Esophagus squamous epithelium (tissue), 5 donors: ENCODE results near the gene MAD1L1. TPM values are rescaled to one million over a fixed set of nuclear protein-coding genes. Genes with fewer than 3 reads are reported as not detected.

ENCODE experiments used
- DNase-seq: peaks from one replicate; lab custom pipeline; 2025; lab: John Stamatoyannopoulos, UW
- H3K27ac ChIP-seq, 4 donors: fragments of 200-600 bp; sonication (generic); one replicate each; pipeline ENCODE4 v1.5.1; 2016 to 2019; ENCODE audit warnings: mild to moderate bottlenecking in 1 of 4
- H3K27me3 ChIP-seq, 4 donors: fragments of 200-600 bp; sonication (generic); 1 replicate in 3 of 4; 2 replicates in 1 of 4; pipeline versions ENCODE4 v1.5.1 to v1.6.0; 2017 to 2021; ENCODE audit warnings: antibody characterized with exemption in 1 of 4
- H3K36me3 ChIP-seq, 3 donors: fragments of 200-600 bp; sonication (generic); one replicate each; pipeline ENCODE4 v1.5.1; 2016 to 2019
- H3K4me1 ChIP-seq, 3 donors: fragments of 200-600 bp; sonication (generic); one replicate each; pipeline ENCODE4 v1.5.1; 2017 to 2019
- H3K4me3 ChIP-seq, 4 donors: fragments of 200-600 bp; sonication (generic); 1 replicate in 3 of 4; 2 replicates in 1 of 4; pipeline ENCODE4 v1.5.1; 2016 to 2019; ENCODE audit warnings: mild to moderate bottlenecking in 2 of 4, moderate library complexity in 1 of 4
- H3K9me3 ChIP-seq, 3 donors: fragments of 200-600 bp; sonication (generic); one replicate each; pipeline ENCODE4 v1.5.1; 2016 to 2019
- CTCF ChIP-seq, 6 experiments: fragments of 450-650 bp in 4 of 6; fragments of 200-600 bp in 2 of 6; sonication (generic) in 2 of 6; IDR thresholded peaks; one replicate each; pipeline ENCODE4 v1.5.1; 2016 to 2019; ENCODE audit warnings: antibody characterized with exemption in 6 of 6, mild to moderate bottlenecking in 4 of 6, moderate library complexity in 4 of 6
- POLR2A ChIP-seq, 4 donors: fragments of 450-650 bp; IDR thresholded peaks; one replicate each; pipeline ENCODE4 v1.6.1; 2017; ENCODE audit warnings: antibody characterized with exemption in 4 of 4, mild to moderate bottlenecking in 4 of 4, moderate library complexity in 3 of 4
- WGBS, 2 donors: methylation state at CpG; one replicate each; pipeline ENCODE4 v1.1.5; 2018; 5-methylcytosine and 5-hydroxymethylcytosine counted together
- intact Hi-C: fragments of 100-400 bp; cut with DNase I; formaldehyde crosslinking; loops from one replicate; pipeline ENCODE4 v1.15.0; 2022
- total RNA-seq, 4 donors: library from RNA; depleted of rRNA; stranded (reverse); fragments of >200 nt; gene quantifications; one replicate each; pipeline ENCODE4 v1.1.0, GENCODE V29; 2016
- donor health status: DM: yes; HTN: yes; CAD: no.

Gene MAD1L1
- total RNA-seq, 4 donors from 2014 or later, result 16.6 to 40.4 (median 30.2) TPM

- DNase-seq, result no peak
- Histone ChIP-seq H3K4me3 (no peak overlapping the region), H3K4me1 (peaks cover 0 to 6% (median 0%) of the 10 kb centered on the region in 3 donors), H3K27me3 (no peaks in the 10 kb centered on the region), H3K27ac (no peak overlapping the region), H3K36me3 (peaks cover 0 to 46% (median 0%) of the 10 kb centered on the region in 3 donors), H3K9me3 (no peaks in the 10 kb centered on the region)
- no peak for TF ChIP-seq CTCF (IDR thresholded peaks at IDR 0.05)
- no peak for TF ChIP-seq POLR2A (IDR thresholded peaks at IDR 0.05)
- intact Hi-C loops, result no loop called here
- WGBS, 2 donors, result 100% methylated on average over 1 to 3 of the region's 7 CpGs
These were observed 102.7 kb downstream of the MAD1L1 start for GRCh38 chr7:2130096-2130375.

DNA sequence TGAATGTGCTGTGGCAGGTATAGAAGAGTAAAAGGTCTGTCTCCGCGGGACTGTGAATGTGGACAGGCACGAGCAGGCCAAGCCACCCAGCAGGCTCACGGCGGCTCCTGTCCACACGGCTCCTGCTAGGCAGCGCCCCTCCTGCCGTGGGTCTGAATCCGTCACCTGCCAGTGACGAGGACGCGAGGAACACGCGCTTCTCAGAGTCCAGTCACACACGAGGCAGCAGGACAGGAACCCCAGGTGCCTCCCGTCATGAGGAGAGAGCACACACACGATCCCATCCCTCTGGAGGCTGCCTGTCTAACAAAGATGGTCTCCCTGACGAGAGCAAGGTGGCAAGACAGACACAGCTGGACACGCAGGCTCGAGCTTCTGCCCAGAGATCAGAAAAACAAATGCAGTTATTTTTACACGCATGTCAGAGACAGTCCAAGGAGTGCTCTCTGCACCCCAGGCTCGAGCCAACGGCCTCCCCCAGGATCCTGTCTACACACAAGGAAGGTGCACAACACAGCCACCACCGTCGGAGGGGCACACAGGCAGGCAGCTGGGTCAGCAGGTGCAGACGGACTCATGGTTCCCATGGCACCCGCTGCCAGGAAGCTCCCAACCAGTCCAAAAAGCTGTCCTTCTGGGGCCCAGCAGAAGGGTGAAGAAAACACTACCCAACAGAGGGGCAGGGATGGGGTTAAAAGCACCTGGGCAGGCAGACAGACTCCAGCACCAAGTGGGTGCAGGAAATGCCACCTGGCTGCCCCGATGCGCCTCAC, 103.2 kb downstream of the MAD1L1 start:
- H3K27me3 ChIP-seq, result no peaks in the 10 kb centered on the region
- H3K9me3 ChIP-seq, result no peaks in the 10 kb centered on the region
- peaks cover 0 to 51% (median 0%) of the 10 kb centered on the region in 3 donors for H3K36me3 ChIP-seq
- WGBS, 2 donors, result 77 to 89% methylated on average over 15 of the region's 29 CpGs
- H3K4me1 ChIP-seq, result peaks cover 0 to under 1% (median 0%) of the 10 kb centered on the region in 3 donors
- intact Hi-C loops, result no loop called here
- H3K27ac ChIP-seq, result no peak overlapping the region
- DNase-seq, result no peak
- no peak for TF ChIP-seq CTCF (IDR thresholded peaks at IDR 0.05)
- TF ChIP-seq POLR2A (IDR thresholded peaks at IDR 0.05), result no peak
- no peak overlapping the region for H3K4me3 ChIP-seq

DNA sequence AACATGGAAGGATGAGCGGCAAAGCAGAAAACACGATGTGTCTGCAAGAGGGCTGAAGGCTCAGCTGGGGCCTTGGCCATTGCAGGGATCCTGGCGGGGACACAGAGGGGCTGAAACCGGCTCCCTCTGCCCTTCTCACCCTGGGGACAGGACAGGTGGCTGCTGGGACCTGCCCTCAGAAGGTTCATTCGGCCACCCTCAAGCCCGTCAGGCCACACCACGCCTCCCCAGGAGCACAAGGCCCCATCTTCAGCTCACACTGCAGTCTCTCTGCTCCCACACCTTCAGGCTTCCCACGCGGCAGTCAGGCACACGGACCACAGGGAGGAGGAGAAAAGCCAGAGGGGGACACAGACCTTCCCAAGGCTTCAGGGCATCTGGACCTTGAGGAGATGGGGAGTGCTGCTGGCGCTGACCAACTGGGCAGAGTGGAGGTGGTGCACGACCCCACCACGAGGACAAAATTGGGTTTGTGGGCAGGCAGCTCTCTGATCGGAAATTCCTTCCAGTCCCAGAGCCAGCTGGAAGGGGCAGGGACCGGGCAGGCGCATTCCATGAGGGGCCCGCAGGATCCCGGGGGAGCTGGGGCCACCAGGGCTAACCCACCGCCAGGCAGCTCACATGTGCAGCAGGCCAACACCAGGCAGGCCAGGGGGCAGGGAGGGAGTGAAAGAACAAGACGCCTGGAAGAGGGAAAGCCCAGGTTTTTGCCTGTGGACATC, 104.0 kb downstream of the MAD1L1 start:
- TF ChIP-seq CTCF (IDR thresholded peaks at IDR 0.05) (no peak), POLR2A (IDR thresholded peaks at IDR 0.05) (no peak)
- Histone ChIP-seq H3K4me1 (no peaks in the 10 kb centered on the region), H3K27ac (no peak overlapping the region), H3K36me3 (peaks cover 0 to 52% (median 0%) of the 10 kb centered on the region in 3 donors), H3K4me3 (no peak overlapping the region), H3K9me3 (no peaks in the 10 kb centered on the region), H3K27me3 (no peaks in the 10 kb centered on the region)
- intact Hi-C loops, result no loop called here
- WGBS, 2 donors, result 74 to 85% methylated on average over 3 to 5 of the region's 20 CpGs
- no peak for DNase-seq

GRCh38 chr7:2126621-2127020, 106.1 kb downstream of the MAD1L1 start:
- intact Hi-C loops, result no loop called here
- no peak for DNase-seq
- Histone ChIP-seq H3K27me3 (no peaks in the 10 kb centered on the region), H3K4me3 (no peak overlapping the region), H3K9me3 (no peaks in the 10 kb centered on the region), H3K36me3 (peaks cover 0 to 49% (median 0%) of the 10 kb centered on the region in 3 donors), H3K4me1 (peaks cover 0 to under 1% (median 0%) of the 10 kb centered on the region in 3 donors), H3K27ac (no peak overlapping the region)
- TF ChIP-seq CTCF (IDR thresholded peaks at IDR 0.05) (no peak), POLR2A (IDR thresholded peaks at IDR 0.05) (no peak)
- WGBS, 2 donors, result 90 to 96% methylated on average over 2 to 5 of the region's 9 CpGs

DNA sequence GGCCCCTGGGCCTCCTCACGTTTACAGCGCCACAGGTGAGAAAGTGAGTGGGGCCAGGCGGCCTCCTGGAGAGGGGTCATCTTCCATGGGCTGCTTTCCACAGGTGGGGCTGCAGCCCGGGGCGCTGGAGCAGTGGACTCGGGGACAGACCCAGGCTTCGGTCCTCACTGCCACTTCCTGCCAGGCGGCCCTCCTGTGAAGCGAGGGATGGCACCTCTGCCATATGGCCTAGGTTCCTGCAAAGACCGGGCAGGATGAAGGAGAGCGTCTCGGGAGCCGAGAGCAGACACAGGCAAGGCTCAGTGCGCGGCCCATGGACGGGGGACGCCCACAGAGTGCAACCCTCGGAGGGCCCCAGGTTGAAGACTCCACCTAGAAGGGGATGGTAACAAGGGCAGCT, 106.8 kb downstream of the MAD1L1 start:
- H3K4me3 ChIP-seq, result no peak overlapping the region
- peaks cover 0 to 56% (median 0%) of the 10 kb centered on the region in 3 donors for H3K36me3 ChIP-seq
- H3K4me1 ChIP-seq, result peaks cover 0 to 7% (median 0%) of the 10 kb centered on the region in 3 donors
- no peaks in the 10 kb centered on the region for H3K27me3 ChIP-seq
- no peak for TF ChIP-seq CTCF (IDR thresholded peaks at IDR 0.05)
- TF ChIP-seq POLR2A (IDR thresholded peaks at IDR 0.05), result no peak
- intact Hi-C loops, result no loop called here
- no peak overlapping the region for H3K27ac ChIP-seq
- 86 to 100% methylated on average over 2 to 5 of the region's 18 CpGs for WGBS, 2 donors
- DNase-seq, result no peak
- no peaks in the 10 kb centered on the region for H3K9me3 ChIP-seq
